Sciatic nerve (tissue), 2 donors: Measurements from ENCODE around the gene PSMB8. TPM values are rescaled to one million over a fixed set of nuclear protein-coding genes. Genes with fewer than 3 reads are reported as not detected.

Source experiments
- ATAC-seq: fragments of 200-7000 bp; cut with Tn5 transposase; one replicate; pipeline ENCODE4 v1.9.1; 2020; ENCODE audit warnings: mild to moderate bottlenecking, moderate library complexity
- DNase-seq: peaks from one replicate; pipeline ENCODE4 v3.0.0-alpha.2; 2020; ENCODE audit warnings: low spot score
- intact Hi-C: fragments of 100-400 bp; cut with DNase I; formaldehyde crosslinking; loops from one replicate; pipeline ENCODE4 v1.14.2; 2022
- total RNA-seq: library from RNA; stranded (reverse); fragmentation: NEBNext Ultra II Directional; extraction: Animal tissue kit (Norgen Biotek cat#: 25700); gene quantifications from one replicate; pipeline ENCODE4 v1.2.1, GENCODE V29; 2021
- donor health status: DM: no; HTN: no; CAD: no.
- donor health status: DM: no; HTN: no; CAD: no.

Gene PSMB8
- total RNA-seq, 1 donor from 2014 or later: 39.3 TPM

DNA sequence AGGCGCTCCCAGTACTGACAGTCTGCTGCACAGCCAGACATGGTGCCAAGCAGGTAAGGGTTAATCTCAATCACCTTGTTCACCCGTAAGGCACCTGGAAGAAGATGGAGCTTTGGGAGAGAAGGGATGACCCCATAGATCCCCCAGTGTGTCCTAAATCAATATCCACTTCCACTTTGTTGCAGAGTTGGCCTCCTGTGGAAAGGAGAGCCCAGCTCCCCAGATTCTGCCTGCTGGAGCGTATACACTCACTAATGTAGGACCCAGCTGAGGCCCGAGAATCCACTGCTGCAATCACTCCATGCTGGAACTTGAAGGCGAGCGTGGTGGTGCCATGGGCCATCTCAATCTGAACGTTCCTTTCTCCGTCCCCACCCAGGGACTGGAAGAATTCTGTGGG is 1.2 kb downstream of the PSMB8 start:
- ATAC-seq (no peak), DNase-seq (no peak)
- intact Hi-C loops: no loop called here

- intact Hi-C loops: no loop called here
- ATAC-seq (no peak), DNase-seq (no peak)
These were observed 1.7 kb downstream of the PSMB8 start for GRCh38 chr6:32842021-32842650.

DNA sequence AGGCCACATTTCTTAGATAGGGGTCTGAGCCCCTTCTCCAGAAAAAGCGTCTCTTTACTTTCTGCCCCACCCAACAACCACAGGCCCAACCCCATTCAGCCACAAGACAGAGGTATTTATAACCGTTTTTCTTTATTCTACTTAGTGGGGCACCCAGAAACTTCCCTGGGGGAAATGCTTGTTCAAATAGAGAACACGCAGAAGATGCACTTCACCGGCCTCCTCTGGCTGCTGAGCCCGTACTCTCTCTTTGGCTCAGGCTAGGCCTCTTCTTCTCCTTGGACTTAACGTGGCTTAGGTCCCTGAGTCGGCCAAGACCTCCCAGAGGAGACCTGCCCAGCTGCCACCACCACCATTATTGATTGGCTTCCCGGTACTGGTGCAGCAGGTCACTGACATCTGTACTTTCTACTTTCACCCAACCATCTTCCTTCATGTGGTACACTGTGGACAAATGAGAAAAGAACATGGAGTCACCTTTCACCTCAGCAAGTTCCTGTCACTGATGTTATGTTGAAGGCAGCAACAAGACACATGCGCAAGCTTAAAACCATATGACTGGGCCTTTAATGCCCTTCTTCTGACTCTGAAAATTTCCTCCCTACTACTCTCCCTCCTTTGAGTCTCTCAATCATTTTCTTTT is 3.1 kb downstream of the PSMB8 start:
- ATAC-seq: no peak
- DNase-seq: no peak
- intact Hi-C loops: no loop called here

GRCh38 chr6:32839356-32839755 is 4.5 kb downstream of the PSMB8 start:
- DNase-seq: no peak
- intact Hi-C loops: no loop called here
- no peak for ATAC-seq

GRCh38 chr6:32838114-32838958 is 5.5 kb downstream of the PSMB8 start, which contains the start of gene TAP2:
Gene TAP2 (minus strand): TSS chr6:32838739. CDS start chr6:32838233, 506 bp downstream.
- intact Hi-C loops: no loop called here
- DNase-seq: peak; percentile 99
- peak; percentile 97 for ATAC-seq

- DNase-seq: no peak
- intact Hi-C loops: no loop called here
- ATAC-seq: no peak
These were observed 6.2 kb downstream of the PSMB8 start for GRCh38 chr6:32837651-32838113.

GRCh38 chr6:32836873-32837272 is 7.0 kb downstream of the PSMB8 start:
- DNase-seq (no peak), ATAC-seq (no peak)
- intact Hi-C loops: no loop called here

GRCh38 chr6:32835167-32835893 is 8.5 kb downstream of the PSMB8 start:
- DNase-seq: no peak
- intact Hi-C loops: no loop called here

DNA sequence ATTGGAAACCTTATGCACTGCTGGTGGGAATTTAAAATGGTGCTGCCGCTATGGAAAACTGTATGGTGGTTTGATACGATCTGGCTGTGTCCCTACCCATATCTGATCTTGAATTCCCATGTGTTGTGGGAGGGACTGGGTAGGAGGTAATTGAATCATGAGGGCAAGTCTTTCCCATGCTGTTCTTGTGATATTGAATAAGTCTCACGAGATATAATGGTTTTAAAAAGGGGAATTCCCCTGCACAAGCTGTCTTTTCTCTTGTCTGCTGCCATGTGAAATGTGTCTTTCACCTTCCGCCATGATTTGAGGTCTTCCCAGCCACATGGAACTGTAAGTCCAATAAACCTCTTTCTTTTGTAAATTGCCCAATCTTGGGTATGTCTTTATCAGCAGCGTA is 10.2 kb downstream of the PSMB8 start:
- intact Hi-C loops: no loop called here
- ATAC-seq: no peak

More at GRCh38 chr6:32835167-32835893, 8.5 kb downstream of the PSMB8 start:
- ATAC-seq: no peak

DNA sequence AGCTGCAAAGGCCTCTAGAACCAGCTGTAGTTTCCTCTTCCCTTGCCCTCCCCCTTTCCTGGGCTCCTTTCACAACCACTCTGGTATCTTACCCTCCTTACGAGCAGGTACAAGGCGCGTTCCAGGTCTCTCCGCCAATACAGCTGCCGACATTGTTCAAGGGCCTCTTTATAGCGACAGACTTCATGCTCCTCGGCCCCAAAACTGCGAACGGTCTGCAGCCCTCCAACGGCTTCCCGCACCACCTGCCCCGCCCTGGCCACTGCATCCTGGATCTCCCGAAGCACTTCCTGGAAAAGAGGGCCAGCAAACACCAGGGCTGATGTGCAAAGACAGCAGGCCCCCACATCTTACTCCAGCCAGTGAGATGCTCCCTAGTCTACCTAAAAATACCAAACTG is 11.3 kb downstream of the PSMB8 start:
- ATAC-seq (no peak), DNase-seq (no peak)
- intact Hi-C loops: no loop called here

More for the DNA sequence above, 10.2 kb downstream of the PSMB8 start:
- no peak for DNase-seq

- no peak for DNase-seq
- no peak for ATAC-seq
- intact Hi-C loops: no loop called here
These were observed 12.9 kb downstream of the PSMB8 start for GRCh38 chr6:32830936-32831335.

GRCh38 chr6:32830017-32830416 is 13.8 kb downstream of the PSMB8 start:
- DNase-seq: no peak
- intact Hi-C loops: no loop called here
- ATAC-seq: no peak

DNA sequence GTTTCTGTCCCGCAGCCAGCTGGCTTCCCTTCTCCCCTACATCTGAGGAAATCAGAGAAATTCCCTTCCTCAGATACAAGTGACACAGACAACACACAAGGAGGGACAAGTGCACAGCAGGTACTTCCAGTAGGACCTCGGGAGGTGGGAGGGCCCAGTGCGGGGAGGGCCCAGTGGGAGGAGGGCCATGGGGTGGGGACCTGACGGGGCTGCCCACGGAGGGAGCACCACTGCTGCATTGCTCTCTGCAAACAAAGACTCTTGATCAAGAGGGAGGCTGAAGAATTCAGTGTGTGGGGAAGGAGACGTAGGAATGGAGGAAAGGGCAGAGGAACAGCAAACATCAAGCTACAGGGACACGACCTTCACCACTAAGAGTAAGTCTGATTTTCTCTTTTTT is 14.4 kb downstream of the PSMB8 start:
- intact Hi-C loops: no loop called here
- no peak for DNase-seq
- no peak for ATAC-seq

- intact Hi-C loops: no loop called here
- ATAC-seq (no peak), DNase-seq (no peak)
These were observed 16.8 kb downstream of the PSMB8 start for GRCh38 chr6:32827025-32827424.

DNA sequence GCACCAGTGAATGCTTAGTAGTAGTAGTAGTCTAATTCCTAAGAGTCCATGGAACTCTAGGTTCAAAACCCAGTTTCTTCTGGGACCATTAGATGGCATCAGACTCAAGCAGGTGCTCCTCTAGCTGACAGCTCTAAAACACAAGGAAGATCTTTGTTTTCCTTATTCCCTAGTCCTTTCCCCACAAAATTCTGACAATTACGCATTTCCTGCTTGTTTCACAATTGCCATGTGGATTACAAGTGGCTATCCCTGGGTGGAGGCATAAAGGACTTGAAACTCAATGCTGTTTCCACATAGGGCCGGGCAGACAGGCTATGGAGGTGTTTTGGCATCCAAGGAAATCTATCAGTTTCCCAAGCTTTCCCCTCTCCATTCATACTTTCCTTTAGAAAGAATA is 17.9 kb downstream of the PSMB8 start:
- no peak for DNase-seq
- intact Hi-C loops: no loop called here

GRCh38 chr6:32819729-32820128 is 24.1 kb downstream of the PSMB8 start:
- intact Hi-C loops: no loop called here
- DNase-seq (no peak), ATAC-seq (no peak)

More for the DNA sequence above, 17.9 kb downstream of the PSMB8 start:
- peak; percentile 94 for ATAC-seq

DNA sequence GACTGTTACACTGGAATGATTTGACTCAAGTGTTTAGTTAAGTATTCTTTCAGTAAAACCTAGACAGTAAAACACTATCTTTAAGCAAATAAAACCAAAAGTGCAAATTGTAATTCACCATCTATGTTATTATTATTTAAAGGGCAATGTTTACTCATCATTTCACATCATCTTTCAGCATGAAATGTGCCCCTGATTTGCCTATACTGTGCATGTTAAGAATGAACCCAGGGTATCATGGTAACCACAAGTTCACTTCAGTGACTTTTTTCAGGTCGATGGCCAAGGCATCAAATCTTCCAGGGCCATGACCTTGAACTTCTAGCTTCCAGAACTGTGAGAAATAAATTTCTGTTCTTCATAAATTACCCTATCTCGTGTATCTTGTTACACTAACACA is 25.0 kb downstream of the PSMB8 start:
- ATAC-seq (no peak), DNase-seq (no peak)
- intact Hi-C loops: no loop called here

- no peak for DNase-seq
- ATAC-seq: no peak
- intact Hi-C loops: no loop called here
These were observed 27.1 kb downstream of the PSMB8 start, which contains the start of gene HLA-DOB for GRCh38 chr6:32816746-32817204. Gene HLA-DOB (minus strand): TSS chr6:32817002. CDS start chr6:32816951, 51 bp downstream.

GRCh38 chr6:32815996-32816395 is 27.9 kb downstream of the PSMB8 start:
- intact Hi-C loops: no loop called here
- DNase-seq (no peak), ATAC-seq (no peak)
